GM21515 (cell line): ENCODE data around the gene OPN1MW3.
"Not testable (repeated sequence)": the region's sequence is repeated elsewhere in the genome, so short reads cannot be mapped to it uniquely, and the experiment has no call there.

Source experiments
- ATAC-seq: cut with Tn5 transposase; IDR thresholded peaks from one replicate; pipeline ENCODE4 v1.9.1; 2021; ENCODE audit not compliant: unreplicated experiment

The OPN1MW3 gene

GRCh38 chrX:154295664-154296310 lies 38.4 kb downstream of the OPN1MW3 start, which contains the start of gene TKTL1:
TSS of gene TKTL1 (plus strand) at chrX:154295795. CDS start at chrX:154295860, 65 bp downstream.
- ATAC-seq, result no peak

GRCh38 chrX:154296731-154297130 lies 39.3 kb downstream of the OPN1MW3 start:
- ATAC-seq, result no peak

GRCh38 chrX:154298312-154298711 lies 40.9 kb downstream of the OPN1MW3 start:
- ATAC-seq, result no peak

GRCh38 chrX:154300816-154301215 lies 43.4 kb downstream of the OPN1MW3 start:
- no peak for ATAC-seq

GRCh38 chrX:154302998-154303397 lies 45.6 kb downstream of the OPN1MW3 start:
- not testable (repeated sequence) for ATAC-seq

- ATAC-seq, result no peak
Observed at GRCh38 chrX:154303476-154303875, 46.1 kb downstream of the OPN1MW3 start.

GRCh38 chrX:154304846-154305245 lies 47.5 kb downstream of the OPN1MW3 start:
- no peak for ATAC-seq

GRCh38 chrX:154305541-154306205 lies 48.3 kb downstream of the OPN1MW3 start:
- ATAC-seq, result no peak

GRCh38 chrX:154307202-154307601 lies 49.8 kb downstream of the OPN1MW3 start:
- ATAC-seq, result no peak

- no peak for ATAC-seq
Observed at GRCh38 chrX:154308108-154308946, 50.9 kb downstream of the OPN1MW3 start.

GRCh38 chrX:154309041-154309775 lies 51.8 kb downstream of the OPN1MW3 start:
- ATAC-seq, result no peak

- ATAC-seq, result no peak
Observed at GRCh38 chrX:154310616-154311536, 53.5 kb downstream of the OPN1MW3 start.

- no peak for ATAC-seq
Observed at GRCh38 chrX:154312116-154312515, 54.7 kb downstream of the OPN1MW3 start.

- no peak for ATAC-seq
Observed at GRCh38 chrX:154313147-154313546, 55.8 kb downstream of the OPN1MW3 start.

- ATAC-seq, result no peak
Observed at GRCh38 chrX:154315416-154315815, 58.0 kb downstream of the OPN1MW3 start.

GRCh38 chrX:154317391-154317995 lies 60.1 kb downstream of the OPN1MW3 start:
- no peak for ATAC-seq

GRCh38 chrX:154320406-154320805 lies 63.0 kb downstream of the OPN1MW3 start:
- ATAC-seq, result no peak
